Fibroblast of peridontal ligament (primary cell): Measurements from ENCODE around the gene QRFPR.
"Not testable (repeated sequence)": the region's sequence is repeated elsewhere in the genome, so short reads cannot be mapped to it uniquely, and the experiment has no call there.

Experiments used
- DNase-seq: peaks from one replicate; pipeline ENCODE4 v3.0.0-alpha.2; 2010; ENCODE audit errors: extremely low read depth

Gene QRFPR

DNA sequence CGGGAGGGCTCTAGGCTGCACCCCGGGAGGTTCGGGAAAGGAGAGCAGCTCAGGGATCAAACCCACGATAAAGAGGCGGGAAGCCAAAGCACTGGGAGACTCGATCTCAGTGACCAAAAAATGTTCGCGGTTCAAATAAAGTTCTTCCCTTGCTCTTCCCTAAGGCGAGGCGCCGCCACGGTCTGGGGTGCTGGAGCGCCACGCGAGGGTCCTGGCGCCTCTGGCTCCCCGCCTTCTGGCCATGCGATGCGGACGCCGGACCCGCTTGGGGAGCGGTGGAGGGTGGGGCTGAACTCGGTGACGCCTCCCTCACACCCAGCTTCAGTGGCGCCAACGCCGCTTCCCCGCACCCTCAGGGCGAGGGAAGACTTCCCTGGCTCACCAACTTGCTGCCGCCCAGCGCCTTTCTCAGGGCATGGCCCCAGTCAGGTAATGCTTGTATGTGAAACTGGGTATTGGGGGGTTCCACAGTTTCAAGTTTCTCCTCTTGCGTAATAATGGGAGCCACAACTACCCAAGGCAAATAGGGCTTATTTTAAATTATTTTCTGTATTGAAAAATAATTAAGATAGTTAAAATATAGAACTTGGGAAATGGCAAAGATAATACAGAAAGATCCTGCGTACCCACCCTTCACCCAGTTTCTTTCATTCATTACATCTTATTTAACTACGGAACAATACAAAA lies at the start of gene QRFPR:
QRFPR (minus strand) TSS at position 243 of the 687 bp plus-strand sequence. CDS start 371 bp downstream, outside the sequence.
- DNase-seq = no peak

DNA sequence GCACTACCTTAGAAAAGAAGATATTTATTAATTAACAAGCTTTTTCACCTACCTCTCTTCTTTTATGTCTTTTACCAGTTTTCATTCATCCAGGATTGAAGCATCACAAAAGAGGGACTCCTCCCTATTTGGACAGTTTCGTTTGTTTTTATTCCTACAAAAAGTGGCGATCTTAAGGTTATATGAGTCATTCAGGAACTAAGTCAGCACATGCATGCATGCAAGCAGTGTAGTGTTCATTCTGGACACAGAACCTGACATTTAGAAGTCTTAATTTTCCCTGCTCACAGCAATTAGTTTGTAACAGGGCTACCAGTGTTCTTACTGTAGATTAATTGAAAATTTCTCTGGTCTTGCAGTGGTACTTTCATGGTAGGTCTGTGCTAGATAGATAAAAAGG lies 47.9 kb upstream of the QRFPR start:
- DNase-seq = peak; percentile 24

DNA sequence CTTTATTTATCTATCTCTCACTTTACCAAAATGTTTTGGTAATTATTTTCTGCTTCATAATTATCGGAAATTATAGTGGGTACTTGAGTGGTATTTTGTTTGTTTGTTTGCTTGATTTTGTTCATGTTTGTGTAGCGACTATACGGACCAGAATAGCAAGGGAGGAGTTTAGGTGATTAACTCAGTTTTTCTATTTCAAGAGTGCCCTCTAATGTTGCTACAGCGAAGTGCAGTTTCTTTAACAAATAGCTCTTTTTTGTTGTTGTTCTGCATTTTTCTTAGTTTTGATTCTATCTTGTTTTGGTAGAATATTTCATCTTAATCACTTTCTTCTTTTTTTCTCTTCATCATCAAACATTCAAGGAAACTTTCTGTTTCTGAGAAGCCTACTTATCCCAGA lies 40.8 kb upstream of the QRFPR start:
- no peak for DNase-seq

DNA sequence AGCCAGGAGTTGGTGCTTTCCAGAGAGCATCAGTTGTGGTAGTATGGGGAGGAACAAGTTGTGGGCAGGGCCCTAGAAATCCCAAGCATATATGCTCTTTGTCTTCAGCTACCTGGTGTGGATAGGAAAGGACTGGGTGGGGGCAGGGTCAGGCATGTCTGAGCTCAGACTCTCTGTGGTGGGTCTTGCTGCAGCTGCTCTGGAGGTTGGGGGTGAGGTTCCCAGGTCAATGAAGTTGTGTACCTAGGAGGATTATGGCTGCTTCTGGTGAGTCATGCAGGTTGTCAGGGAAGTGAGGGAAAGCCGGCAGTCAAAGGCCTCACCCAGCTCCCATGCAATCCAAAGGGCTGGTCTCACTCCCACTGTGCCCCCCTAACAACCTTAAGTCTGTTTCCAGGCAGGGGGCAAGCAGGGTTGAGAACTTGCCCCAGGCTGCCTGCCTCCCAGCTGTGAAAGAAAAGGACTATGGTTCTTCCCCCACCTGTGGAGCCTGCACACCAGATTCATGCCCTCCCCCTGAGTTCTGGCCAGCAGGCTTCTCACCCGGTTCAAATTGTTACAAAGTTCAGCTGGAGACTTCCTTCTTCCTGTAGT lies 30.4 kb upstream of the QRFPR start:
- no peak for DNase-seq

DNA sequence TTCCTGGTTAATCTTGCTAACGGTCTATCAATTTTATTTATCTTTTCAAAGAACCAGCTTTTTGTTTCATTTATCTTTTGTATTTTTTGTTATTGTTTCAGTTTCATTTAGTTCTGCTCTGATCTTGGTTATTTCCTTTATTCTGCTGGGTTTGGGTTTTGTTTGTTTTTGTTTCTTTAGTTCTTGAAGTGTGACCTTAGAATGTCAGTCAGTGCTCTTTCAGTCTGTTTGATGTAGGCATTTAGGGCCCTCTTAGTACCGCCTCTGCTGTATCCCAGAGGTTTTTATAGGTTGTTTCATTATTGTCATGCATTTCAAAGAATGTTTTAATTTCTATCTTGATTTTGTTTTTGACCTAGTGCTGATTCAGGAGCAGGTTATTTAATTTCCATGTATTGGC lies 27.7 kb upstream of the QRFPR start:
- not testable (repeated sequence) for DNase-seq

DNA sequence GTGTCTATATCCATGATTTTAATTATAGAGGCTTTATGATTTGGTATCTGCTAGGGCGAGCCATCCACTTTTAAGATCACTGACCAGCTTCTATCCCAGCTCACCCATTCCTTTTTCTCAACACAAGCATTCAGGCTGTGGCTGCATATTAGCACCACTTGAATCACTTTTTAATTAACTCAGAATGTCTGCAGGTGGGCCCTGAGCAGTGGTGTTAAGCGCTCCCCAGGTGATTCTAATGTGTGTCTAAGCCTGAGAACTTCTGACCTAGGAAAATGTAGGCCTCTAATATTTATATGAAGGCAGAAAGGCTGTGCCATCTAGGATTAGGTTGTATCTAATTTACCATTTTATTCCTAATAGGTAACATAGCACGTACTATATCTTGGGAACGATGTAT lies 19.8 kb upstream of the QRFPR start:
- DNase-seq = no peak

GRCh38 chr4:121397941-121398601 lies 17.3 kb upstream of the QRFPR start:
- DNase-seq = no peak

- DNase-seq = no peak
Observed at GRCh38 chr4:121397434-121397833, 16.6 kb upstream of the QRFPR start.

DNA sequence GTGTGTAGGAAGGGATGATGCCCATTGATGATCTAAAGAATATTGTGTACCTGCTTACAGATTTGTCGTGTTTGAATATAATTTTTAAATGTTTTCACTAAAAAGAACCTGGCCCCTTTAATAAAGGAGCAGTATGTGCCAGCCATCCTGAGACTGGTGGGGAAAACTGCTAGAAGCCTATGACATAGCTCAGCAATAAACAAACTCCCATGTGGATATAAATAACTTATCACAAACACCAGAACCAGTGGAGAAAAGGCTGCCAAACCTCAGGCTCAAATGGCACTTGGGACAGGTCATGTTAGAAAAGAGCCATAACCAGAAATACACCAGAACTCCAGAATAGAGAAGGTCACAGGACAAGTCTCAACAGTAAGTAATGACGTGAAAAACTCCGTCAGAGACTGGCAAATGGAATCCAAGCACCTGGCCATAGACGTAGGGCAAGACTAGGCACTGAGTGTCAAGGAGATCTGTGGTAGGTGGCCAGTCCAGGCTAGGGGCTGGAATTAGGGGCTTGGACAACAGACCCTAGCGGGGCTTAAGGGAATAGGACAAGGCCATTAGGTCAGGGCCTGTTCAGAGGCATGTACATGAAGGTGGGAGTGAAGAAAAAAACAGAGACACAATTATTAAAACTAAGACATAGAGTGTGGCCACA lies 11.7 kb upstream of the QRFPR start:
- no peak for DNase-seq

DNA sequence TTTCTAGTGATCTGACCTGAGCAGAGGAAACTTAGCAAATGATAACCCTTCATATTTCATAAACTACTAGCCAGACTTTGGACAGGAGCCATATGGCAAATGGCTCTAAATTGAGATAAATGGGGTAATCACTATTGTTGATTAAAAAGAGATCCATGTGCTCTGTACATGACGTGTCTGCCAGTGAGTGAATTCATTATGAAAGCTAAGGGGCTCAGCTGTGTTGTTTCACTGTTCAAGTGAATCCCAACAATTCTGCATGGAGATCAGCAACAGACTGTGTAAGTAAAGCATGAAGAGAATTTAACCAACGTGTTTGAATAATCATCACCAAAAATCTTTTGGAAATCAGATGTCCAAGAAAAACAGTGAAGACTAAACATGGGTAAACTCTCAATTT lies 9.5 kb upstream of the QRFPR start:
- no peak for DNase-seq

GRCh38 chr4:121379276-121379675 lies 1.5 kb downstream of the QRFPR start:
- DNase-seq = no peak

DNA sequence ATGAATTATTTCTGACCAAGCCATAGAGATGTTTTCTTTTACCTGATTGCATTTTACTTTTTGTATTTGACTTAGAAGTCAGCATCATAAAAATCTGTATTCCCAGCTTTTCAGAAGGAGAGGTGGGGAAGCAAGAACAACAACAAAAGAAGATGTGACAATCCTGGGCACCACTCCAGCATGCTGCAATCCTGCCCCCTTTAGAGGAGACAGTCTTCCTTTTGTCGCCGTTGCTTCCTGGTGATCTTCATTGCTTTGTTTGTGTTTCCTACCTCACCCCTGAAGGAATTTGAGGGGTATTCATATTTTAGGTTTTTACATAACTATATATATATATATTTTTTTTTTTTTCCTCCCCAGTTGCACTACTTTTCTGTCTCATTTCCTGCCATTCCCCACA lies 3.7 kb downstream of the QRFPR start:
- no peak for DNase-seq

GRCh38 chr4:121376556-121376955 lies 4.3 kb downstream of the QRFPR start:
- no peak for DNase-seq

- no peak for DNase-seq
Observed at GRCh38 chr4:121376097-121376496, 4.7 kb downstream of the QRFPR start.

DNA sequence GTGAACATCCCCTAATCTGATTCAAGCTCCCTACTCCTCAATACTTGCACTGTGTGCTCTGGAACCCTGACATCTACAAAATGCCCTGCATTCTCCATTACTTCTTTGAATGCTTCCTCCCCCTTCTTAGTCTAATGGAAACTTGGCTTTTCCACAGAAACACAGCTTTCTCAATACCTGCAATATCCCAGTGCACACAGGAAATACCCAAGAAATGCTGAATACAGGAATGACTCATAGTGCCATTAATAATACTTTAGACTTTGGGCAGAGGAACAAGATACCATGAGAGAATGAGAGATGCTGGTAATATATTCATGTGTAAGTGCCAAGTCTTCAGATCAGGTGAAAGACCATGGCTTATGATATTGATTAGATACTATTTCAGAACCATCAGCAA lies 5.6 kb downstream of the QRFPR start:
- no peak for DNase-seq

- DNase-seq = no peak
Observed at GRCh38 chr4:121373841-121374240, 7.0 kb downstream of the QRFPR start.

DNA sequence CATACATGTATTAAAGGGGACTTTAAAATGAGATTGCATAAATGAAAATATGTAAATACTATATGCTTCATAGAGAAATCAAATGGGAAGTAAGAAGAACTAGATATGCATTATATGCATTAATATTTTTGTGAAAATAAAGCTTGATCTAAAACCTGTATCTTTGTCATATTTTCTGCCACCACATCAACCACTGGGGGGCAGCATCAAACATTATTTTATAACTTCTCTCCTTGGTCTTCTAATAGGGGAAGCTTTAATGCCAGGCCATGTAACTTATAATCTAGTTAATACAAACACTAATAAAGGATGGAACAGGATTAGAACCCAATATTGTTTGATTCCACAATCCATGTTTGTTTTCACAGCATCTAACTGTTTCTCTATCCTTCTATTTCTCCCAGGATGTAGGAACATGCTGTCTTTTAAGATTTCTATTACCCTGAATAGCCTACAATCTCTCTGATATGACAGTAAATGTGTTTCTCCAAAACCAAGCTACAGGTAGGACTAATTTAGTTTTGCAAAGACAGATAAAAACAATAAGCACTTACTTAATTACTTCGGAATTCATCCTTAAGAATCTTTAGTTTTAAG lies 10.0 kb downstream of the QRFPR start:
- peak; percentile 64 for DNase-seq

GRCh38 chr4:121360495-121360894 lies 20.3 kb downstream of the QRFPR start:
- DNase-seq = peak; percentile 13

- DNase-seq = peak; percentile 36
Observed at GRCh38 chr4:121358473-121358872, 22.3 kb downstream of the QRFPR start.

- no peak for DNase-seq
Observed at GRCh38 chr4:121353213-121353612, 27.6 kb downstream of the QRFPR start.

GRCh38 chr4:121344098-121344497 lies 36.7 kb downstream of the QRFPR start:
- DNase-seq = no peak

DNA sequence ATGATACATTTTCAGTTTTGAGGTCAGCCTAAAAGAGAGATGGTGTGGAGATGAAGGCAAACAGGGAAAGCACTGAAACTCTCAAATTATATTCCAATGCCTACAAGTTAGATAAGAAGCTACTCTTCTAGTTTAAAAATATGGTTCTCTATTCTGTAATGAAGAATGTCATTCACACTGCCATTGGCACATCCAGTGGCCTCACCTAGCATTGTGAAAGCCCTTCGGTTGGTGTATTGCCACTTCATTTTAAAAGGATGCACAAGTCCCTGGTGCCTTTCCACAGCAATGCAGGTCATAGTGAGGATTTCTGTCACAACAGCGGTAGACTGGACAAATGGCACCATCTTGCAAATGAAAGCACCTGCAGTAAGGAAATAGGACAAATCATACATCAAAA lies 40.6 kb downstream of the QRFPR start:
- DNase-seq = no peak
